Right atrium auricular region (tissue), 2 donors: ENCODE measurements around the gene MYO9A. TPM values are rescaled to one million over a fixed set of nuclear protein-coding genes. Genes with fewer than 3 reads are reported as not detected.

Experiments used
- DNase-seq: peaks from one replicate; pipeline ENCODE4 v3.0.0-alpha.2; 2019; ENCODE audit warnings: low spot score
- H3K27ac ChIP-seq, 2 donors: fragments of 200-600 bp; sonication (generic); 1 replicate in 1 of 2; 2 replicates in 1 of 2; pipeline ENCODE4 v1.5.1; 2016 to 2019
- H3K27me3 ChIP-seq, 2 donors: fragments of 200-600 bp; sonication (generic); one replicate each; pipeline versions ENCODE4 v1.5.1 to v1.6.0; 2017 to 2019
- H3K36me3 ChIP-seq: fragments of 200-600 bp; sonication (generic); one replicate; pipeline ENCODE4 v1.5.1; 2016
- H3K4me1 ChIP-seq, 2 donors: fragments of 200-600 bp; sonication (generic); one replicate each; pipeline versions ENCODE4 v1.5.1 to v1.6.0; 2017 to 2019
- H3K4me3 ChIP-seq, 2 donors: fragments of 200-600 bp; sonication (generic); 1 replicate in 1 of 2; 2 replicates in 1 of 2; pipeline ENCODE4 v1.5.1; 2017 to 2019; ENCODE audit warnings: mild to moderate bottlenecking in 1 of 2, moderate library complexity in 1 of 2
- H3K9me3 ChIP-seq, 2 donors: fragments of 200-600 bp; sonication (generic); one replicate each; pipeline ENCODE4 v1.5.1; 2019
- CTCF ChIP-seq, 2 donors: fragments of 200-600 bp; sonication (generic); IDR thresholded peaks; one replicate each; pipeline ENCODE4 v1.5.1; 2019; ENCODE audit warnings: antibody characterized with exemption in 2 of 2
- total RNA-seq, 2 donors: library from RNA; depleted of rRNA; stranded (reverse); fragments of >200 nt; gene quantifications; one replicate each; pipeline ENCODE4 v1.1.0, GENCODE V29; 2016

MYO9A gene
- total RNA-seq, 2 donors from 2014 or later, result 23.4 to 24.1 TPM

DNA sequence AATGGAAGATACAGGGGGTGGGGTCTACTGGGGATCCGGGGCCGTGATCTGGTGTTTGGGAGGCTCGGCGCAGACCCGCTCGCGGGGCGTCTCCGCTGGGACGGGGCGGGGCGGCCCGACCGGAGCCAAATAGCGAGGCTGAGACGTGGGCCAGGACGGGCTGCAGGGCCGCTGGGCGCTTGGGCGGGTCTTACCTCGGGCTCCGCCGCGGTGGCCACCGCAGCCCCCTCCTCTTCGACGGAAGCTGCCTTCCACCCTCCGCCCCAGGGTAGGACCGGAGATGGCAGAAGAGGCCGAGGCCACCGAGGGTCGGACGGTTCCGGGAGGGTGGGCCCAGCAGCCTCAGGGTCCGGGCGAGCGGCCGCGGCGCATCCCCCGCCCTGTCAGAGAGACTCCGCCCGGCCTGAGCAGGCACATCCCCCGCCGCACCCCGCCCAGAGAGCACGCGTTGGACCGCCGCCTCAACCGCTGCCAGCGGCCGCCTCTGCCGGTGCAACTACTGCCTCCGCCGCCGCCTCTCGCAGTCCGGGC is 399 bp downstream of the MYO9A start:
- no peaks in the 10 kb centered on the region for H3K27me3 ChIP-seq
- DNase-seq, result peak; percentile 83
- H3K9me3 ChIP-seq, result no peaks in the 10 kb centered on the region
- peaks cover 0 to 18% of the 10 kb centered on the region in 2 donors for H3K4me1 ChIP-seq
- H3K36me3 ChIP-seq, result no peaks in the 10 kb centered on the region
- peak overlapping the region; percentile 88 to 92 for H3K4me3 ChIP-seq
- H3K27ac ChIP-seq, result peak overlapping the region; percentile 97 to 99
- TF ChIP-seq CTCF (IDR thresholded peaks at IDR 0.05), result no peak

DNA sequence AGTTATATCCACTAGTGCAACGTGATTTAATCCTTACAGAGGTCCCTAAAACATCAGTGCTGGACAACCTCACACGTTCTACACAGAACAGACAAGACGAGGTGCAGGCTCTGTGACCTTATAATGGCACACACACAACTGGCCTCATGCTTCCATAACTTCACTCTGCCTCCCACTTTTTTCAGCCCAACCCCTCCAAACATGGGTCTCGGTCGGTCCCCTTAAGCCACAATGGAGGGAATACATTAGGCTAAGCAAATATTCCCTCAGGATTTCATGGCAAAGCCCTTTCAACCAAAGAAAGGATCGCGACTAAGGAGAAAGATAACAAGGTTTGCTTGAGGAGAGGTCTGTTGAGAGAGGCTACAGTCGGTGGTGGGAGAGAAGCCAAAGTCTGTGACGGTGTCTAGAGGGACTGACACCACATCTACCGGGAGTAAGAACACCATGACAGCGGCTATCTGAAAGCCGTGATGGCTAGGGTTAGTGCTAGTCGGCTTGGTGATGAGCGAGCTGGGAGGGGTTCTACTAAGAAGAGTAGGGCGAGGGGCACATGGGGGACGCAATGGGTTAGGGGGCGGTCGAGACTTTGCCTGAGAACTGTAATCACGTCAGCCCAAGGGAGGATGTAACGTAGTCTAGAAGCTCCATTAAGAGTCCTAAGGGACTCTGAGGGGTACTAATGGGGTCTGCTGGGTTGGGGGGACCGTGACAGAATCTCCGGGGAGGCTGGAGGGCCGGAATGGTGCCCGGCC is 1.0 kb downstream of the MYO9A start:
- TF ChIP-seq CTCF (IDR thresholded peaks at IDR 0.05), result no peak
- Histone ChIP-seq H3K9me3 (no peaks in the 10 kb centered on the region), H3K27me3 (no peaks in the 10 kb centered on the region), H3K36me3 (no peaks in the 10 kb centered on the region), H3K4me1 (peaks cover 0 to 24% of the 10 kb centered on the region in 2 donors), H3K4me3 (peak overlapping the region; percentile 88 to 92), H3K27ac (peak overlapping the region; percentile 97 to 99)
- DNase-seq, result peak; percentile 62

DNA sequence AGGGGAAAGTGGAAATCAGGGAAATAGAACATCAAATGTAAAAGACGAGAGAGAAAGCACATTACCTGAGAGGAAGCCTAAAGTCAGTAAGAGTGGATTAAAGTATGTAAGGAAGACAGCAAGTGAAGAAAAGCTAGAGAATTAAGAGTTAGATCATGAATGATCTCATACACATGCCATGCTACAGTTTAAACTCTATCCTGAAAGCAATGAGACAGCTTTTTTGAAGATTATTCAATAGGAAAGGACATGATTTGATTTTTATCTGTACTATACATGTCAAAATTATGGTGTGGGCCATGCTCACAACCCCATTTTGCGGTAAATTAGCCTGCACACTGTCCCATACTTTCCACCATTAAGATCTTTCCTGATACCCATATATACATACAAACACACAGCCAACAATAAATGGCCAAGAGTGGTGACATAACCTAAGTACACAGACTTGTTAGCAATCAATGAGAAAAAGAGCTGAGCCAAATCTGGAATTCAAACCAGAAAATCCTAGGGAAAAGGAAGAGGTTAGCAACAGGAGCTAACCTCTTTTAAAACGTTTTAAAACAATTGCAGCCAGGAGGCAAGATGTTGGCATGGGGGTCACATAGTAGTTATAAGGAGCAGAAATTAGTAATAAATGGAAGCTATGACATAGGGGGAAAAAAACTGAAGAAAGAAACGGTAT is 4.5 kb downstream of the MYO9A start:
- Histone ChIP-seq H3K4me1 (peaks cover 0 to 22% of the 10 kb centered on the region in 2 donors), H3K9me3 (no peaks in the 10 kb centered on the region), H3K36me3 (no peaks in the 10 kb centered on the region), H3K27me3 (no peaks in the 10 kb centered on the region), H3K27ac (no peak overlapping the region), H3K4me3 (no peak overlapping the region)
- DNase-seq, result no peak
- no peak for TF ChIP-seq CTCF (IDR thresholded peaks at IDR 0.05)

DNA sequence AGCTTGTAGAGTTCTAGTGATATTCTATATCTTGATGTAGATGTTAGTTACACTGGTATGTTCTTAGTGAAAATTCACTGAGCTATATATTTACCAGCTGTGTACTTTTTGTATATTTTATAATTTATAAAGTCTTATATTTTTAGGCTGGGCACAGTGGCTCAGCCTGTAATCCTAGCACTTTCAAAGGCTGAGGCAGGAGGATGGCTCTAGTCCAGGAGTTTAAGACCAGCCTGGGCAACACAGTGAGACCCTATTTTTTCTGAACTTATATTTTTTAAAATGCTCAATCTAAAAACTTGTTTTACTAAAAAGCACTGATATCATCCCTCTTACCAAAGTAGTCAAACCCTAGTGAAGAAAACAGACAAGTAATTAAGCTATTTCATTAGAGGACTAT is 5.1 kb downstream of the MYO9A start:
- no peaks in the 10 kb centered on the region for H3K36me3 ChIP-seq
- no peak for TF ChIP-seq CTCF (IDR thresholded peaks at IDR 0.05)
- H3K4me3 ChIP-seq, result no peak overlapping the region
- H3K4me1 ChIP-seq, result peaks cover 0 to 21% of the 10 kb centered on the region in 2 donors
- no peak overlapping the region for H3K27ac ChIP-seq
- H3K9me3 ChIP-seq, result no peaks in the 10 kb centered on the region
- no peak for DNase-seq
- H3K27me3 ChIP-seq, result no peaks in the 10 kb centered on the region

DNA sequence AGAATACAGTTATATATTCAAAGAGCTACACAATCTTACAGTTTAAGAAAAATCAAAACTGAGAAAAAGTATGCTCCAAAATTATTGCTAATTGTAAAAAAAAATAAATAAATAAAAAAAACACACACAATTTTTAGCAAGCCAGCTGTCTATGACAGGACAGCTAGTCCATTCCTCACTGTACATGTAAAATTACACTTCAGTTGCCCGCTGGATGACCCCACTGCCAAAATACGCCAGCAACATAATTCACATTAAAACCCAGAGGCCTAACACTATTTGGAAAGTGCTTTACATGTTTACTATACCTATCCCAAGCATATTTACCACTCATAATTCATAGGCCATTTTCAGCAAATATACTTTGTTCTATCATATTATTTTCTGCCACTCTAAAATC is 5.8 kb downstream of the MYO9A start:
- Histone ChIP-seq H3K4me3 (no peak overlapping the region), H3K36me3 (no peaks in the 10 kb centered on the region), H3K4me1 (peaks cover 0 to 25% of the 10 kb centered on the region in 2 donors), H3K27ac (no peak overlapping the region), H3K9me3 (no peaks in the 10 kb centered on the region), H3K27me3 (no peaks in the 10 kb centered on the region)
- DNase-seq, result no peak
- no peak for TF ChIP-seq CTCF (IDR thresholded peaks at IDR 0.05)
